Endodermal cell (in vitro differentiated cells): ENCODE data around the gene PSMB11. TPM values are rescaled to one million over a fixed set of nuclear protein-coding genes. Genes with fewer than 3 reads are reported as not detected.
A peak's percentile ranks its signal among the peaks of the same experiment; 100 is the strongest.

Experiments used
- DNase-seq: peaks from one replicate; pipeline ENCODE4 v3.0.0-alpha.2; 2017
- H3K27ac ChIP-seq: 2 replicates; pipeline ENCODE4 v1.5.1; 2013; ENCODE audit warnings: mild to moderate bottlenecking, low read depth, low read length, moderate library complexity
- H3K27me3 ChIP-seq: 2 replicates; pipeline ENCODE4 v1.6.1; 2013; ENCODE audit warnings: mild to moderate bottlenecking, low read length, moderate library complexity; ENCODE audit not compliant: insufficient read depth, control insufficient read depth, poor library complexity, severe bottlenecking
- H3K36me3 ChIP-seq: 2 replicates; pipeline ENCODE4 v1.7.0; 2013; ENCODE audit warnings: mild to moderate bottlenecking, low read length, moderate library complexity; ENCODE audit not compliant: control insufficient read depth, insufficient read depth
- H3K4me1 ChIP-seq: one replicate; pipeline ENCODE4 v1.7.0; 2013; ENCODE audit warnings: low read length; ENCODE audit not compliant: control insufficient read depth, insufficient read depth
- H3K4me3 ChIP-seq: 2 replicates; pipeline ENCODE4 v1.5.1; 2013; ENCODE audit warnings: mild to moderate bottlenecking, low read length, moderate library complexity
- H3K9ac ChIP-seq: 2 replicates; pipeline ENCODE4 v1.6.1; 2013; ENCODE audit warnings: mild to moderate bottlenecking, low read length, moderate library complexity; ENCODE audit not compliant: poor library complexity, severe bottlenecking; ENCODE audit errors: extremely low read depth
- H3K9me3 ChIP-seq: 2 replicates; pipeline ENCODE4 v1.6.1; 2013; ENCODE audit warnings: mild to moderate bottlenecking, low read length, moderate library complexity; ENCODE audit not compliant: control insufficient read depth
- H3K27ac Mint-ChIP-seq: 2 replicates; pipeline ENCODE4 v1.8.0; 2020; ENCODE audit warnings: mixed read lengths
- H3K27me3 Mint-ChIP-seq: 2 replicates; pipeline ENCODE4 v1.8.0; 2021; ENCODE audit warnings: mild to moderate bottlenecking, mixed read lengths; ENCODE audit not compliant: insufficient read depth
- H3K36me3 Mint-ChIP-seq: 2 replicates; pipeline ENCODE4 v1.8.0; 2020; ENCODE audit warnings: low read depth, mixed read lengths
- H3K4me1 Mint-ChIP-seq: 2 replicates; pipeline ENCODE4 v1.8.0; 2020; ENCODE audit warnings: mixed read lengths
- H3K4me3 Mint-ChIP-seq: 2 replicates; pipeline ENCODE4 v1.8.0; 2020; ENCODE audit warnings: mild to moderate bottlenecking, moderate library complexity, mixed read lengths
- H3K9me3 Mint-ChIP-seq: 2 replicates; pipeline ENCODE4 v1.8.0; 2020; ENCODE audit warnings: mild to moderate bottlenecking, mixed read lengths
- CTCF ChIP-seq: fragments of 200-600 bp; sonication (generic); conservative IDR thresholded peaks from 2 replicates; pipeline ENCODE4 v1.5.0; 2021; ENCODE audit warnings: antibody characterized with exemption, mild to moderate bottlenecking
- WGBS, 2 experiments: methylation state at CpG; one replicate each; pipeline versions ENCODE4 v1.1.5 to v1.1.7; 2013; ENCODE audit warnings: missing lambda C conversion rate in 2 of 2, mixed read lengths in 1 of 2; ENCODE audit not compliant: insufficient coverage in 1 of 2, insufficient read length in 1 of 2; 5-methylcytosine and 5-hydroxymethylcytosine counted together
- total RNA-seq, 2 donors: library from RNA; stranded (reverse); fragmentation: NEBNext Ultra II Directional in 1 of 2; extraction: Animal tissue kit (Norgen Biotek cat#: 25700) in 1 of 2; gene quantifications; 2 replicates in 1 of 2; 3 replicates in 1 of 2; pipeline ENCODE4 v1.2.1, GENCODE V29; 2021

PSMB11 gene
- total RNA-seq, 2 donors from 2014 or later, result not detected

DNA sequence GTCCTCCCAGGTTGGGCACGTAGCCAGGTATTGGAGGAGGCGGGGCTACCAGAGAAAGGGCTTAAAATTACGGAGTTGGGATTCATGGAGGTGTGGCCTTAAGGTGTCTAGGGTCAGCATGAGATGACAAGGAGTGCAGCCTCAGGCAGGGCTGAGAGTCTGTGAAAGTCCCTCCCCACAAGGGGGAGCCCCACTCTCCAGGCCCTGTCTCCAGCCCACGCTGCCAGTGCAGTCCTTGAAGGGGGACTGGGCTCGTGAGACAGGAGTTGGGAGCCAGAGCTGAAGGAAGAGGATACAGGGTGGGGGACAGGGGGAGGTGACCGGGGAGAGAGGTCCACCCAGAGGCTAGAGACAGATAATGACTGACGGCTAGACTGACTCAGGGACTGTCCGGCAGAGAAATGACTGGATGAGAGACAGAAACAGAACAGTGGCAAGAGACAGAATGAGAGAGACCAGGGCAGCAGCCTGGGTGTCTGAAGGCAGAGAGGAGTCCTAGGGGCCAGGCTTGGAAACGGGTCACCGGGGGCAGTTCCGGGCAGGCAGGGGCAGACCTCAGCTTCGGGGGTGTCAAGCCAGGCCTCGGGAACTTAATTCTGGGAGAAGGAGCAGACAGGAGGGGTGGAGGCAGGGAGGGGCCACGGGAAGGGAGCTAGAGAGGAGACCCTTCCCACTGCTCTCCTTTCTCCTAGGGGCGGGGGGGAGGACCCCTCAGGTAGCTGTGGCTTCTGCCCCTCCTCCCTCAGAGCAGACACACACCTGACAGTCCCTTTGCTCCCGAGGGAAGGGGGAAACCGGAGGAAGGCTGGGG lies 14.3 kb downstream of the PSMB11 start:
- no peaks in the 10 kb centered on the region for H3K4me1 ChIP-seq
- no peak overlapping the region for H3K27ac ChIP-seq
- no peaks in the 10 kb centered on the region for H3K9me3 ChIP-seq
- WGBS, 2 experiments, result 11 to 12% methylated on average over 11 to 17 of the region's 17 CpGs
- Mint-ChIP-seq H3K27me3 (no peaks in the 10 kb centered on the region), H3K4me1 (peaks cover 14% of the 10 kb centered on the region), H3K27ac (peak overlapping the region; percentile 52), H3K36me3 (peaks cover 32% of the 10 kb centered on the region), H3K4me3 (peak overlapping the region; percentile 73), H3K9me3 (no peaks in the 10 kb centered on the region)
- peak overlapping the region; percentile 29 for H3K9ac ChIP-seq
- DNase-seq, result peak; percentile 94
- peak overlapping the region; percentile 84 for H3K4me3 ChIP-seq
- peak; percentile 90 for TF ChIP-seq CTCF
- H3K27me3 ChIP-seq, result no peaks in the 10 kb centered on the region
- peaks cover 37% of the 10 kb centered on the region for H3K36me3 ChIP-seq

GRCh38 chr14:23056956-23057756 lies 15.1 kb downstream of the PSMB11 start, which contains the start of gene CDH24:
Gene CDH24, minus strand, starts transcription at chr14:23057520. Its CDS starts 1,787 bp downstream, at chr14:23055733.
- Histone ChIP-seq H3K9me3 (no peaks in the 10 kb centered on the region), H3K4me3 (peak within 1 kb of the TSS; percentile 84), H3K36me3 (peaks cover 43% of the 10 kb centered on the region), H3K4me1 (no peaks in the 10 kb centered on the region), H3K9ac (peak within 1 kb of the TSS; percentile 38), H3K27ac (peak within 1 kb of the TSS; percentile 90), H3K27me3 (no peaks in the 10 kb centered on the region)
- peak; percentile 89 for DNase-seq
- Mint-ChIP-seq H3K9me3 (no peaks in the 10 kb centered on the region), H3K27me3 (no peaks in the 10 kb centered on the region), H3K4me1 (peaks cover 14% of the 10 kb centered on the region), H3K36me3 (peaks cover 38% of the 10 kb centered on the region), H3K4me3 (peak within 1 kb of the TSS; percentile 73), H3K27ac (peak within 1 kb of the TSS; percentile 91)
- WGBS, 2 experiments, result 1% methylated on average over 24 to 73 of the region's 73 CpGs
- no peak for TF ChIP-seq CTCF

DNA sequence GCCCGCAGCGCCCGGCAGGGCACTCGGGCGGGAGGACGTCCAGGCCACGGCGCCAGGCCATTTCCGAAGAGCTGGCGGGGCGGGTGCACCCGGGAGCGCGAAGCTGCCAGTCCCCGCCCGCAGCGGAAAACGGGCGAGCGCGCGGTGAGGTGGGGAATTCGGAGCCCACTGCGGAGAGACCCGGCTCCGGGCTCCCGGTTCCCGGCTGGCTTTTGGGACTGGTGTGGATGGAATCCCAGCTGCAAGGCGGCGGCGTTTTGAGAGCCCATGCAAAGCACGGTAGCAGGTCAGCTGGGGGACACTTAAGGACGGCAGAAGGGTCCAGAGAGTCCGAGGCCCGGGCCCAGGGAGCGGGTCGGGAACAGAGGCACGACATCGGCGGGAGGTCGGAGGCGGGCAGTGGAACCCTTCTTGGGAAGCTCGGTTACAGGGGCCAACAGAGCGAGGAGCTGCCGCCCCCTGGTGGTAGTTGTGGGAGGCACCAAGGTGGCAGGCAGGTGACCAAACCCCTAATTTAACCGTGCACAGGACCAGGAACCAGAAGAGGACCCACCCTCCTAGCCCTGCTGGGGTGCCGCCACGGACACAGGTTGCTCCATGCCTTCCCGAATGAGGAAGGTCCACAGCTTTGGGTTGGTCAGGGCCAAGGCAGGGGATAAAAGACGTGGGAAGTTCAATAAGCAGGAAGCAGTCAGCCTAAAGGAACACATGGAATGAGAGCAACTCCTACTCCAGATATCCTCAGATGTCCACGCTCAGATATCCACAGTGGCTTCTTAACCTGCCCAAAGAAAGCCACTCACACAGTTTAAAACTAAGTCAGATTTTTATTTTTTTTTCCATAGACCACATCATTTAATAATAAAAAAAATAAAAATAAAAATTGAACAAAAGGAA lies 16.0 kb downstream of the PSMB11 start:
- Mint-ChIP-seq H3K4me3 (peak overlapping the region; percentile 73), H3K27me3 (no peaks in the 10 kb centered on the region), H3K9me3 (no peaks in the 10 kb centered on the region), H3K4me1 (peaks cover 9% of the 10 kb centered on the region), H3K36me3 (peaks cover 41% of the 10 kb centered on the region), H3K27ac (peak overlapping the region; percentile 91)
- H3K27ac ChIP-seq, result peak overlapping the region; percentile 90
- H3K27me3 ChIP-seq, result no peaks in the 10 kb centered on the region
- peak; percentile 98 for TF ChIP-seq CTCF
- H3K36me3 ChIP-seq, result peaks cover 47% of the 10 kb centered on the region
- H3K4me1 ChIP-seq, result no peaks in the 10 kb centered on the region
- H3K4me3 ChIP-seq, result peak overlapping the region; percentile 77
- peak; percentile 98 for DNase-seq
- H3K9me3 ChIP-seq, result no peaks in the 10 kb centered on the region
- 1 to 3% methylated on average over 32 to 51 of the region's 51 CpGs for WGBS, 2 experiments
- H3K9ac ChIP-seq, result peak overlapping the region; percentile 38
